Erythroblast (primary cell): ENCODE results near the gene GMDS.
A peak's percentile ranks its signal among the peaks of the same experiment; 100 is the strongest.

Experiments used
- DNase-seq, 2 experiments: peaks; one replicate each; lab custom pipeline; 2025; lab: John Stamatoyannopoulos, UW
- GATA1 ChIP-seq: IDR thresholded peaks from 2 replicates; pipeline ENCODE4 v1.6.1; 2011; ENCODE audit warnings: low read depth, mild to moderate bottlenecking, control low read depth, low read length, moderate library complexity
- POLR2A ChIP-seq: IDR thresholded peaks from 2 replicates; pipeline ENCODE4 v1.6.1; 2011; ENCODE audit warnings: mild to moderate bottlenecking, low read length

The GMDS gene

DNA sequence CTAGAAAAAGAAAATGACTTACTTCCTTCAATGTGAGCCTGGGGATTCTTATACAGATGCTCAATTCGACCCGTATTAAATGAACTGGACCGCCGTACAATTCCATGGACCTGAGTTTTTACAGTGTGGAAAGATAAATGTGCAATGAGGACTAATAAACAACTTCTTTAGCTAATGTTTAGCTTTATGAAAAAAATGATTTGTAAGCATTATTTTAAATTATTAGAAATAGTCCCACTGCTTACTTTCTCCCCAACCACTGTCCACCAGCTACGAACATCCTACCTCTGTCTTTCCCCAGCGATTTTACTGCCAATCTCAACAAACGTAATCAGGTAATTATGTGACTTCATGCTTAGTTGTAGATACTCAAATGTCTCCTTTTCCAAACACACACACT is 128.0 kb downstream of the GMDS start:
- TF ChIP-seq GATA1 (no peak), POLR2A (no peak)
- DNase-seq, result no peak

DNA sequence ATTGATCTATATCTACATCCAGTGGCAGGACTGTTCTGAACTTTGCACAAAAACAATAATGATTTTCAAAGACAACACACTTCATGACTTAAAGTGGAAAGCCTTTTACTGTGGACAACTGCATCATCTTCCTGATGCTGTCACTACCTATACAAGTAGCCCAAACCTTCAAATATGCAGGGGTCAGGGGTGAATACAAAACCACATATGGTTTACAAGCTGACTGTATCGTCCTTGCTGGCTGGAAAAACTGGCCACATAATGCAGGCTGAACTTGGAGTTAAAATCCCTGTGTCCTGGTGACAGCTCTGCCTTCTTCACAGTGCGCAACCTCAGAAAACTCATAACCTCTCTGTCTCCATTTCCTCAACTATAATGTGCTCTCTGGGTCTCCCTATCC is 128.9 kb downstream of the GMDS start:
- TF ChIP-seq POLR2A, result no peak
- no peak for TF ChIP-seq GATA1
- DNase-seq, result no peak

DNA sequence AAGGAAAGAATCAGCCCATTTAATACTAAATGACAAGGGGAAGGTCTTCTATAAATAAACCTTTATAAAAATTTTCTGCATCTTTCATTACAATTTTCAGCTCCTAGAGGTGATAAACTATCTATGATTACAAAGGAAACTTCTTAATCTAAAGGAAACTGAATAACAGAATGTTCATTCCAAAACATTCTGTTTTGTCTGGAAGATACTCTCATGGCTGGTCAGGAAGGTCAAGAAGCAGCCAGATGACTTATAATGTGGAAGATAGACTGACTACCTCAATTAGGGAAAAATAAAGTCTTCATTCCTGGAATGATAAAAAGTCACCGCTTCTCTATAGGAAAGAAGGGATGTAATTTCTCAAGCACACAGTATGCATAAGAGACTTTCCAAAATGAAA is 131.3 kb downstream of the GMDS start:
- no peak for DNase-seq
- TF ChIP-seq POLR2A, result no peak
- no peak for TF ChIP-seq GATA1

DNA sequence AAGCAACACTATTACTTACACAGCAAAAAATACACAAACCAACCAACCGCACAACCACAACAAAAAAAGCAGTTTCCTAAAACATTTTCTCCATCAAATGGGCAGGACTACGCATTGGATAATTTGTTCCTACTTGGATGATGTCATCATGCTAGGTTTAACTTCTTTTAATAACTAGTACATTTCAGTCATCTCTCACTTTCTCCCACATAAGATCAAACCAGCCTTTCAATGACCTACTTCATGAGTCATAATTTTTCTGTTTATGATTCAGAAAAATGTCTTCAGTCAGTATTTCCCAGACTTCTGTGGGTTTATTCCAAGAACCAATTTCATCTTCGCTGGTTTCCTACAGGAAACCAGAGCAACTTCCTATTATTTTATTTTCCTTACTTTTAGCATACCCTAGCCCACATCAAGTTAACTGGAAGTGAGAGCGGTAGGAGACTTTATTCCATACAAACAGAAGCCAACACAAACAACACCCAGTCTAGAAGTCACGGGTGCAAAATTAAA is 134.2 kb downstream of the GMDS start:
- TF ChIP-seq POLR2A, result no peak
- no peak for TF ChIP-seq GATA1
- DNase-seq, result no peak

DNA sequence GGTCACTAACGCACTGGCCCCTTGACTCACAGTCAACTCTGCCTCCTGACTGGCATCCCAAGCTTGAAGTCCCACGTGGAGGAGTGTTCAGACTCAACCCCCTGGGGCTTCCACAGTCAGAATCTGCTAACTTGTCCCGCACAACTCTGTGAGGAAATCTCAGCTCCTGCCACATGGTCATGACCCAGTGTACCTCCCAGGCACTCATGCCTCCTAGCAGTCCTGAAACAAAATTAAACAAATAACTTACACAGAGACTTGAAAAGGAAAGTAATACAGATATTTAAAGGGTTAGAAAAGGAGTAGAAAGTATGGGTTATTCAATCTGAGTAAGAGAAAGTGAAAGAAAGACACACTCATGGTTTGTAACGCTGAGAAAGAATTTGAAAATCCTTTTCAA is 134.9 kb downstream of the GMDS start:
- DNase-seq, result no peak

DNA sequence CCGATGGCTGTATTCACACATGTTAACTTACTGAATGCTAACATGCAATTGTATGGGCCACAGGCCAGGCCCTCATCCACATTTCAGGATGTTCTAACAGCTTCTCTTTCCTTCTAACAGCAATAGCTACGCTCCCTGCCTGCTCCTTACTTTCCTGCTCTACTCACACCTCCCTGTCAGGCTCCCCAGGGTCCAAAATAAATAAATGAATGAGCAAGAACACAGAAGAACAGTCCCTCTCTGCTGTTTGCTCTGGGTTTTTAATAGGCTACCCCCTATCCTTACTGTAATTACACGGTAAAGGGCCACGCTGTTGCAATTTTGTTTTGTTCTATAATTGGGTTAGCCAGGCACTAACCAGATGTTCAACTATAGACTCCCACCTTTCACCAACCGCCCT is 135.6 kb downstream of the GMDS start:
- no peak for DNase-seq
- no peak for TF ChIP-seq POLR2A
- no peak for TF ChIP-seq GATA1

More for the DNA sequence above, 134.9 kb downstream of the GMDS start:
- TF ChIP-seq POLR2A, result no peak
- TF ChIP-seq GATA1, result no peak

DNA sequence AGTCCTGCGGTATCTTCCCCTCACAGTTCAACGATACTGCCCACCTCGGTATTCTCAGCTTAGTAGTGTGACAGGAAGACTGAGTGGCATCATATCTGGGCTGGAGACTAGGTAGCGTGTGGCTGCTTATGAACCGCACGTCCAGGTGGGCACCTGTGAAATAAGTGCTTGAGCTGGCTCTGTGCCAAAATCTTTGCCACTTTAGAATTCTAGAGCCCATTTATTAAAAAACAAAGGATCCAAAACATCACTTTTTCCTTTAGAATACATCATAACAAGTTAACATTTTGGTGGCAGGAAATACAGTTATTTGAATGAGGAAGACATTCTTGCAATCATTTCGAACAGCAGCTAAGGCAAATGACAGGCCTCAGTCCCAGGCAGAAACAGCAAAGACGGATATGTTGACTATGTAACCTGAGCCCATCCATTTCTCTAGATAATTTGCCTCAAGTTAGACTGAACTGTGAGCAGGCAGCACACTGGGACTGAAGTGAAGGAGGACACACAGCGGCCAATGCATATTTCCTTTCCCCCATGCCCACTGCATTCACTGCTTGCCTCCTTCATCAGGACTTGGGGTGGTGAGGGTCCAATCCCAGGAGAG is 136.6 kb downstream of the GMDS start:
- no peak for DNase-seq
- TF ChIP-seq POLR2A (no peak), GATA1 (no peak)

DNA sequence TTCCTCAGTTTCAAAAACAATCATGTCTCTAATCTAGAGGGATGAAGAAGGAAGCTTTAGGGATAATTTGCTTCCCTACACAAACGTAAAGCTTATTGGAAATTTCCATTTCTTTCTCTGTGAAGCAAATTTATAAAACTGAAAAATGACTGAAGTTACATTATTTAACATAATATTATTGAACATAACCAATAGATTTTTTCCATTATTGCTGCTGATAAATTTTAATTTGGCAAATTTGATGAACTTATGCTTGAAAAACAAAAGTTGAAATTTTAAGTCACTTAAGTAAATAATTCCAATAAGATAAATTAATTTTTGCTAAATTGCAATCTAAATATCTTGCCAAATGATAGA is 140.9 kb downstream of the GMDS start:
- TF ChIP-seq GATA1 (no peak), POLR2A (no peak)

DNA sequence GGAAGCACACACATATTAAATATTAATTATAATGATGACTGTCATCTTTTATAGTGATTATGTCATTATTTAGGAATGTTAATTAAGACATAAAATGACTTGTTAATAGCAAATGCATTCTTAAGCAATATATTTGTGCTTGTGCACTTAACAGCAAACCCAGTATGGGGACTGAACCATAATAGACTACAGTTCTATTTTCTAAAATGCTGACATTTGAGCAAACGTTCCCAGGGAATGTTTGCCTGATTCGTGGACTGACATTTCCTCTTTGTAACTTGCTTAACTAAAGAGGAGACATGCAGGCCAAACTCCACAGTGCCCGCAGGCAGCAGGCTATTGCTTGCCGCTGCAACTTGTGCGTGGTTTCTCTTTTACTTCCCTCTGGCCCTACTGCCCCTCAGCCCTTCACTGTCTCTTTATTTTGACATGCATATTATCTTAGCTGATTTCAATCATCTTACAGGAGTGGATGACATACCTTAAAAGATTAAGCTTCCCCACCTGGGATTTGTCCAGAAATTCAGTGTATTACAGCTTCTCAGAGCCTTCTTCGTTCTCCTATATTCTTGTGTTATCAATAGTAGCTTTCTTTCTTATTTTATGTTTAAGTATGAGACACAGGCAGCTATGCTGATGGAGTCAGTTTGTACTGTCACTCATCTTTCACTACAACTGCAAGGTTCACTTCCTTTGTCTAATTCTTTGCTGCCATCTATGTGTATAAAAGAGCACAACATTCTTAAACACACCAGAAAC is 141.5 kb downstream of the GMDS start:
- peak; percentile 60 to 66 for DNase-seq

More for the DNA sequence above, 140.9 kb downstream of the GMDS start:
- no peak for DNase-seq

DNA sequence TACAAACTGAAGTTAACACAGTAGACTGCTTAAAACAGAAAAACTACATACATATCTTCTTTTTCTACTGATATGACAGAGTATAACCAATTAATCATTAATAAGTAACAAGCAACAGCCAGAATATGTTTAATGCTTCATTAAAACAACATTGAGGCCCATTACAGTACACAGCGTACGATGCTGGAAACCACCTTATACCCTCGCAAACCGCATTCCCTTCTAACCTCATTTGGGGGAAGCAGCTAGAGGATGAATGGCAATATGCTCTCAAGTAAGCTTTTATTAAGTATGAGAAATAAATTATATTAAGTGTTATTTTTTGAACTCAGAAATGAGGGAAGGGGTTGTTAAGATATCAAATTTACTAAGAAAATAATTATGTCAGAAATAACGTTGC is 142.4 kb downstream of the GMDS start:
- TF ChIP-seq GATA1, result no peak
- DNase-seq, result no peak

More for the DNA sequence above, 141.5 kb downstream of the GMDS start:
- no peak for TF ChIP-seq GATA1
- TF ChIP-seq POLR2A, result no peak

DNA sequence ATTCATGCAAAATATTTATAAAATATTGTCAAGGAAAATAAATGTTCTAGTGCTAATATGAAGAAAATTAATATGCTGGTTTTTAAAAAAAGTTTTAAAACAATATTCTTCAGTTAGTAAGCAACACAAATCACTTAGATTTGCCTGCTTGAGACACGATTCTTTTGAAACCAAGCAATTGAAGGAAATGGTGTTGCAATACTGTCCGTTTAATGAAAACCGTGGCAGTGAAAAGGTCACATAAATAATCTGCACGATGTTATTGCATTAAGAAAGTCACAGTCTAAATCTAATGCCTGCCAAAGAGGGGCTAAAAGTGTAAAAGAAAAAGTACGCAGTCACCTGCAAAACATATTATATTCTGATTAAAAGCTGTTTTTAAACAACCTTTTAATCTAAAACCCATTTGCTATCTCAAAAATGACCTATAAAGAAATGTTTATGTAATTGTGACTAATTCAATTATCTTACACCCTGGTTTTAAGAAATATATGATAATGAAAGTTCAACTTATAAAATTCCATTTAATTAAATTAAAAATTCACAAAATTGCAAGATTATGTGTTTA is 143.0 kb downstream of the GMDS start:
- TF ChIP-seq GATA1, result no peak
- no peak for TF ChIP-seq POLR2A
- peak in 1 of 2 experiments; percentile 5 for DNase-seq

DNA sequence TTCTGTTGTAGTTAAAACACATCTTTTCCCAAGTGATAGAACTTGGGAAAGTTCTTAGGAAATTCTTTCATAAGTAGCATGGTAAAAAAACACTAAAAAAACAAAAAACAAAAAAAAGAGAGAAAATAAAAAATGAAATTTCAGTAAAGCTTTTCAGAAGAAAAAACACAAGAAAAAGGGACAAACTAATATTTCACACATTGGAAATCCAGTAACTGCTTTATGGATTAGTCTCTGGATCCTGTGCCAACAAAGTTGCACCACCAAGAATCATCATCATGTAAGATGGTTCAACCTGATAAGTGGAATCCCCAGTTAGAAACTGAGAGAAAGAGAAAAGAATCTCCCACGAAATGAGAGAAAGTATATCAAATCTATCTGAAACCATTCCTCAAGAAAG is 144.2 kb downstream of the GMDS start:
- TF ChIP-seq GATA1, result no peak
- no peak for TF ChIP-seq POLR2A
- DNase-seq, result peak; percentile 12 to 29

DNA sequence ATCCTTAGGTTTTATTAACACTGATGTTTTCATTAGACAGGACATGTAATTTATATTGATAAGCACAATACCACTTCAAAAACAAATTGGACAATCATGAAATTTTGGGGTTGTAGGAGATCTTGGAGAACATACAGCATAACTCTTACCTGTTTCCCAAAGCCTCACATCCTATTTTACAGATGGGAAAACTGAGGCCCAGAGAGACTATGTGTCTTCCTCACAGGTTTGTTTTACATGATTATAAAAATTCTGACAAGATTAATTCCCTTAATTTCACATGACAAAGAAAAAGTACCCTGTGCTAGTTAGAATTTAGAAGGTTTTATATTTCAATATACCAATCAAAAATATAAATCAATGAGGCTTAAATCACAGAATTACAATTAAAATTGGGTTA is 145.5 kb downstream of the GMDS start:
- TF ChIP-seq POLR2A (no peak), GATA1 (no peak)
- no peak for DNase-seq

DNA sequence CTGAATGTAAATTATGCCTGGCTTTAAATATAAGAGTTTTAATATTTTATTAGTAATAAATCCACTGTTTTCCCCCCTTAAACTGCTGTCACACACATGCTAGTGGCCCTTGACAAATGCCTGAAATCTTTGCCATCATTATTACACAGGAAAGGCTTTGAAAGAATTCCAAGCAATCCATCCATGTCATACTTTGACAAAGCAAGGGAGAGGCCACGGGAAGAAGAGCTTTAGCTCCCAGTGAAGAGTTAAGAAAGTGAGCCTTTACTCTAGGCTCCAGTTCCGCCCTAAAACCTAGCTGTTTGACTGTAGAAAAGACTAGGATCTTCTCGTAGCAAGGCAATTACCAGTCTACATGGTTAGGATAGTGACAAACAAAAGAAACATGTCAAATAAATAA is 147.9 kb downstream of the GMDS start:
- TF ChIP-seq POLR2A, result no peak
- TF ChIP-seq GATA1, result no peak
- DNase-seq, result no peak

DNA sequence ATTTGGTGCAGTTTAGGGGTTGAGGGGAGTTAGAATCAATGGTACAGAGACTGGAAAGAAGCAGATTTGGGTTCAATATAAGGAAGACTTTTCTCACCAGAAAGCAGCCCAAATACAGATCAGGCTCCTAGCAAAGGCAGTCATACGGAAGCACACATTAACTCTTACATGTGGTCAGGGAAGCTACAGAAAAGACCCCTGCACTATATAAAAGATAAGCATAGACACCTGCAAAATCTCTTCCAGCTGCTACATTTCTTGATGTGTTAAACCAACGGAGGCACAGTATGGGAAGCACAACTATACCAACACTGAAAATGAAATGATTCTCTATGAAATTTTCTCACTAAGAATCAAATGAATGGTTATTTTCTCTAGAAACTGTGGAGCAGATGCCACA is 150.8 kb downstream of the GMDS start:
- DNase-seq, result no peak
- TF ChIP-seq GATA1, result no peak
- no peak for TF ChIP-seq POLR2A
